Duodenal mucosa (tissue), 2 donors: Measurements from ENCODE around the gene UPK3A.

Source experiments
- H3K27ac ChIP-seq: one replicate; pipeline ENCODE4 v1.7.0; 2013; ENCODE audit warnings: low read depth, low read length
- H3K27me3 ChIP-seq, 2 donors: one replicate each; pipeline ENCODE4 v1.7.0; 2013; ENCODE audit warnings: low read length in 2 of 2, control low read depth in 1 of 2; ENCODE audit not compliant: insufficient read depth in 2 of 2, control insufficient read depth in 1 of 2
- H3K36me3 ChIP-seq, 2 donors: one replicate each; pipeline ENCODE4 v1.7.0; 2013; ENCODE audit warnings: low read length in 2 of 2, control low read depth in 1 of 2; ENCODE audit not compliant: insufficient read depth in 2 of 2, control insufficient read depth in 1 of 2
- H3K4me1 ChIP-seq, 2 donors: one replicate each; pipeline ENCODE4 v1.7.0; 2013; ENCODE audit warnings: low read length in 2 of 2, control low read depth in 1 of 2; ENCODE audit not compliant: insufficient read depth in 2 of 2, control insufficient read depth in 1 of 2
- H3K4me3 ChIP-seq, 2 donors: one replicate each; pipeline ENCODE4 v1.7.0; 2013; ENCODE audit warnings: low read length in 2 of 2, low read depth in 1 of 2
- H3K9ac ChIP-seq, 2 donors: one replicate each; pipeline ENCODE4 v1.7.0; 2013; ENCODE audit warnings: low read length in 2 of 2, low read depth in 1 of 2
- H3K9me3 ChIP-seq, 2 donors: one replicate each; pipeline ENCODE4 v1.7.0; 2013; ENCODE audit warnings: low read length in 2 of 2, control low read depth in 1 of 2; ENCODE audit not compliant: control insufficient read depth in 1 of 2

The UPK3A gene

DNA sequence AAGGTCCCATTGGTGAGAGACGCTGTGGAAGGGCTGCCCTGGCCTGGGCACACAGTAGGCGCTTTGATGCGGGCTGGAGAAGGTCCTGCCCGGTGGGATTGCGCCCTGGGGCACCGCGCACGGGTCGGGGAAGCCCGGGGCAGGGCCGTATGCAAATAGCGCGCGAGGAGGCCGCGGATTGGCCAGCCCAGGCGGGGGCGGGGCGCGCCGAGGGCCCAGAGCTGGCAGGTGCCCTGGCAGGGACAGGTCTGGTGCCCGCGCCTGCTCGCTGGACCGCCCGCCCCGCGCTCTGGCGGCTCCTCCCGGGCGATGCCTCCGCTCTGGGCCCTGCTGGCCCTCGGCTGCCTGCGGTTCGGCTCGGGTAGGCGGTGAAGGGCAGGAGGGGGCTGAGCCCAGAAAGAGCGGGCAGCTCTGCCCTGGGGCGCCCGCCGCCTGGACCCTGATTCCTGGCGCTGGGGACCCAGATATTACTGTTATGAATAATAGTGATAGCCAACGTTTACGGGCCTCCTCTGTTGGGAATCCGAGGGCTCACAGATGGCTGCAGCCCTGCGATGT lies at the start of gene UPK3A:
Gene UPK3A (plus strand): TSS at position 245 of the 558 bp plus-strand sequence. CDS start 65 bp downstream, at position 310.
- H3K4me3 ChIP-seq: peak within 1 kb of the TSS; percentile 42 to 49
- H3K27ac ChIP-seq: no peak within 1 kb of the TSS
- H3K4me1 ChIP-seq: peaks cover 6 to 8% of the 10 kb centered on the region in 2 donors
- no peaks in the 10 kb centered on the region for H3K36me3 ChIP-seq
- H3K27me3 ChIP-seq: peaks cover 0 to 4% of the 10 kb centered on the region in 2 donors
- no peaks in the 10 kb centered on the region for H3K9me3 ChIP-seq
- H3K9ac ChIP-seq: no peak within 1 kb of the TSS

DNA sequence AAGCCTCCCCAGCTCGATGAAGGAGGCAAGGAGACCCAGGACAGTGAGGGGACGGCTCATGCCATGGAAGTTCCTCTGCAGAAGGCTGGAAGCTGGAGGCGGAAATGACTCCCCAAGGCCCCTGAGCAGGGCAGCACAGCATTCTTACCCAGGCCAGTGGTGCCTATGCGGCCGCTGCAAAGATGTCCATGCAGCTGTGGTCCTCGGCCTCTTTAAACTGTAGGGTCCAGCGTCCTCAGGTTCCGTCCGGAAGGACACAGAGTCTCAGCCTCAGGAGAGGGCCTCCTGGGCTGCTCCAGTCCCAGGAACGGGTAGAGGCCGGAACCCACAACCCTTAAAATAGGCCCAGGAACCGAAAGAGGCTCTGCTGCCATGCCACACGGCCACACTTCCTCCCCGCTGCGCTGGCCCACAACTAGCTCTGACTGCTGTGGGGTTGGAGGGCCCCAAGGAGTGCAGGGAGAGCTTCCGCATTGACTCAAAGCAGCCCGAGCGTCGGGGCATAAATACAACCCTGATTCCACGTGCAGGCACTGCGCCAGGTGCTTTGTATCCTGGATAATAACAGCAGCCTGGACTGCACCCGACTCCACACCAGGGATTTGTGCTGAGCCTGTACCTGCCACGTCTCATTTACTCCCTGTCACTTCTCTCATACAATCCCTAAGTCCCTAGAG lies 49.5 kb upstream of the UPK3A start:
- Histone ChIP-seq H3K27me3 (no peaks in the 10 kb centered on the region), H3K9ac (no peak overlapping the region), H3K27ac (no peak overlapping the region), H3K4me3 (peak overlapping the region; percentile 16 to 47), H3K9me3 (no peaks in the 10 kb centered on the region), H3K36me3 (peaks cover 0 to 7% of the 10 kb centered on the region in 2 donors), H3K4me1 (peaks cover 19 to 41% of the 10 kb centered on the region in 2 donors)

DNA sequence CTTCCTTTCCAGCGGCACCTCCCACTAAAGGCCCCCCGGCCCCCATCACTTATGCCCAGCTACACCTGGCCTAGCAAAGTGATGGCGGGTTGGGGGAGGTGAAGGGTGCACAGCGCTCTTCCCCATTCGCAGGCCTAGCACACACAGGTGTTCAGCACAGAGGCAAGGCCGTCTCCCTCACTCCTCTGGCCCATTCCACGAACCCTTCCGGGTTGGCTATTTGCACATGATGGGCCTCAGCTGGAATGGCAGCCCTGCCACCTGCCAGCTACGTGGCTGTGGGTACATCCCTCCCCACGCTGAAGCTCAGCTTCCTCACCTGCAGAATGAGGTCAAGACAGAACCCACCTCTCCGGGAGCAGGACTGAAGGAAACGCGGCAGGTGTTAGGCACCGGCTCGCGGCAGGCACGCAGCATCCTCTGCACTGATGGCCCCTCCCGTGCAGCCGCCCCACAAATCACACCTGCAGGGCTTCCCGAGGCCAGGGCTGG lies 48.9 kb upstream of the UPK3A start:
- no peak overlapping the region for H3K27ac ChIP-seq
- no peak overlapping the region for H3K9ac ChIP-seq
- no peak overlapping the region for H3K4me3 ChIP-seq
- no peaks in the 10 kb centered on the region for H3K27me3 ChIP-seq
- H3K36me3 ChIP-seq: peaks cover 0 to 7% of the 10 kb centered on the region in 2 donors
- H3K4me1 ChIP-seq: peaks cover 19 to 42% of the 10 kb centered on the region in 2 donors
- H3K9me3 ChIP-seq: no peaks in the 10 kb centered on the region

DNA sequence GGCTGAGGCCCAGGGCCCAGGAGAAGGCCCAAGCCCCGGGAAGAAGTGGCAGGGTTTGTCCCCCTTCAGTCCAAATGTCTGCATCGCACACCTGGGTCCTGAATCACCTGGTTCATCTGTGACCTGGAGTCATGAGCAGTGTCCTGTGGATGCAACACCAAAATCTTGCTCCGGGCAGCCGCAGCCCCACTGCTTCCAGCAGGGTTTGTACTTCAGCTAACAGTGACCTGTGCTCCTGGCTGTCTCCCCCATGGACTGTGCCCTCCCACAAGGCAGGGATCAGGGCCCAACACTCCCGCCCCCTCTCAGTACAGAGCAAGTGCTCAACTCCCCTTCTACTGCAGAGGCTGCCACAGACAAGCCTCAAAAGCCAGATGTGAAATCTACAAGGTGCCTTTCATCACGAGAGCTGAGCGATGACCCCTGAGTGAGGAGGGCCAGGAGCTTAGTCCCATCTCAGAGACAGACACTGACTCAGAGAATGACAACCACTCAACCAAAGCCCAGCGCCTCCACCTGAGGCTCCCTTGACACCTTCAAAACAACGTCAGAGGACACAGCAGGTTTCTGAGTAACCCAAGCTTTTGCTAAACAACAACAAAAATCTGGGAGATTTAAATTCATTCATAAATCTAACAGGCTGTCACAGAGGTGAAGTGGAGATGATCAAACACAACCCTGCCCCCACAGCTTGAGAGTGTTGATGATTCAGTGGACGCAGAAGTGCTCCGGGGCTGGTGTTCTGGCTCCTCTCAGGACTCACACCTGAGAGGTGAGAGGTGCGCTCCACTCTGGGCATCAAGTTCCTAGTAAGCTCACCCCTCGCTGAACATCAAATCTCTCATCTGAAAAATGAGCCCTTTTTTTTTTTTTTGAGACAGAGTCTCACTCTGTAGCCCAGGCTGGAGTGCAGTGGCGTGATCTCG lies 47.4 kb upstream of the UPK3A start:
- Histone ChIP-seq H3K4me3 (no peak overlapping the region), H3K9ac (no peak overlapping the region), H3K36me3 (peaks cover 0 to 7% of the 10 kb centered on the region in 2 donors), H3K27me3 (no peaks in the 10 kb centered on the region), H3K4me1 (peaks cover 27 to 51% of the 10 kb centered on the region in 2 donors), H3K27ac (no peak overlapping the region), H3K9me3 (no peaks in the 10 kb centered on the region)

DNA sequence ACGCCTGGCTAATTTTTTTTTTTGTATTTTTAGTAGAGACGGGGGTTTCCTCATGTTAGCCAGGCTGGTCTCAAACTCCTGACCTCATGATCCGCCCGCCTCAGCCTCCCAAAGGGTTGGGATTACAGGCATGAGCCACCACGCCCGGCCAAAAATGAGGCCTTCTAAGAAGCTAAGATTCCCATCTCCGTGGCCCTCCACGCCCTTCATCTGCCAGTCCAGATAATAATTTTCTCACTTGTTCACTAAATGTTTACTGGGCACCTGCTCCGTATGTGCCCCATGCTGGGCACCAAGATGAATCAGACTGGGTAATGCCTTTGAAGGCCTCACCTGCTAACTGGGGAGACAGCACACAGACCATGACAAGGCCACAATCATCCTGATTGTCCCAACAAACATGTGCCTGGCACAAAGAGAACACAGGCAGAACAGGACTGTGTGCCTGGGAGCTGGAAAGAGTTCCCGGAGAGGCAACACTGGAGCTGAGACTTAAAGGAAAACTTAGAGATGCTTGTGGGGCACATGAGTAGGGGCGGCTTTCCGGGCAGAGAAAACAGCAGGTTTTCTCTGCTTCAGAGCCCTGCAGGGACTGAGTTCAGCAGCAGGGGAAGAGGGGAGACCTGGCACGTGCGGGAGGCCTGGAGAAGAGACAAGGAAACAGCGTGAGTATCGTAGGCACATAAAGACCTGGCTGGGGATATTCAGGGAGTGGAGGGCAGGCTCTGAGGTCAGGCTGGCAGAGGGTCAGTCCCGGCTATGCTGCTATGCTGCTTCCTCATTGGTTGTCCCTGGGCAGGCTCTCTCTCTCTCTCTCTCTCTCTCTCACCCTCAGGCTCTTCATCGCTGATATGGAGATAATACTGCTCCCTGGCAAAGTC lies 46.4 kb upstream of the UPK3A start:
- Histone ChIP-seq H3K36me3 (peaks cover 0 to 7% of the 10 kb centered on the region in 2 donors), H3K9ac (no peak overlapping the region)

DNA sequence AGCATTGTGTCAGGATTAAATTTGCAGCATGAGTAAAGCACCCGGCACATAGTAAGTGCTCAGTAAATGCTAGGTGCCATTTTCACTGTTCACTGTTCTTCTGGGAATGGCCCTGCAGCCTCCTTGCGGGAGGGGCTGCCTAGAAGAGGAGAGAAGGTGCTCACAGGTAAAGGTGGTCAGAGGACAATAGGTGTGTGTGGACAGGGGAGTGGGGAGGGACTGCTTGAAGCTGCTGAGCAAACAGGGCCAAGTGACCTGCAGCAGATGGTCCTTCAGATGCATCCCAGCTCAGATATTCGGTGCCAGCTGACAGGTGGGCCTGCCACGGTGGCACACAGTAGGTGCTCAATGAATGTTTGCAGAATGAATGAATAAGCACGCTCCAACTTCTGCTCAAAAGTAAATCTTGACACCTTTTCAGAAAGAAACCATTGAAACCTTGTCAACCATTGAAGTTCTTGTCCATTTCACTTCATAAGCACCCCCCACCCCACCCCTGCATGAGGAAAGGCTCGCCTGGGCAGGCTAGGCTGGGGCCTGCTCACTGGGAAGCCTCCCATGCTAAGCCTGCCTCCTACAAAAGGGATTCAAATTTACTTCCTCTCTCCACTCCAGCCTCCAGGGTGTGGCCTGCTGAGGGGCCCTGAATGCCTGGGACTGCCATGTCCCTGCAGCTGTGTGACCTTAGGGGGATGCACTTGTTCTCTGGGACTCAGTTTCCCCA lies 45.6 kb upstream of the UPK3A start:
- peak overlapping the region in 1 of 2 donors; percentile 65 for H3K9ac ChIP-seq
- H3K27ac ChIP-seq: no peak overlapping the region
- no peaks in the 10 kb centered on the region for H3K27me3 ChIP-seq
- H3K4me3 ChIP-seq: peak overlapping the region in 1 of 2 donors; percentile 76
- peaks cover 0 to 7% of the 10 kb centered on the region in 2 donors for H3K36me3 ChIP-seq
- peaks cover 33 to 50% of the 10 kb centered on the region in 2 donors for H3K4me1 ChIP-seq
- H3K9me3 ChIP-seq: no peaks in the 10 kb centered on the region

More for the DNA sequence above, 46.4 kb upstream of the UPK3A start:
- H3K9me3 ChIP-seq: no peaks in the 10 kb centered on the region
- H3K27ac ChIP-seq: no peak overlapping the region
- peaks cover 33 to 51% of the 10 kb centered on the region in 2 donors for H3K4me1 ChIP-seq
- H3K27me3 ChIP-seq: no peaks in the 10 kb centered on the region
- no peak overlapping the region for H3K4me3 ChIP-seq

DNA sequence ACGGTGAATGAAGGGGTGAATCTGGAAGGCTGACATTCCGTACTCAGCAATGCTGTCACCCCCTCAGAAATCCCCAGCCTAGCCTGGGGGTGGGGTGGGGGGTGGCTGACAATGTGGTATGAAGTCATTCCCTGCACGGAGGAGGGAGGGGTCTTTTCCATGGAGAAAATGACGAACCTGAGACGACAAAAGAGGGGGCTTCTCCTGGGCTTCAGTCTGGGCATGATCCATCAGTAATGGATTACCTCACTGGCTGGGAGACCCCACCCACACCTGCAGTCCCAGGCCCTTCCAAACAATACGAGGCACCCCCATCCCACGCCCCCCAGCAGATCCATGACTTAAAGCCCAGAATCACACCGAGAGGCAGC lies 45.1 kb upstream of the UPK3A start:
- H3K9me3 ChIP-seq: no peaks in the 10 kb centered on the region
- no peak overlapping the region for H3K27ac ChIP-seq
- H3K4me3 ChIP-seq: peak overlapping the region; percentile 76 to 78
- H3K4me1 ChIP-seq: peaks cover 33 to 44% of the 10 kb centered on the region in 2 donors
- peaks cover 0 to 7% of the 10 kb centered on the region in 2 donors for H3K36me3 ChIP-seq
- H3K27me3 ChIP-seq: no peaks in the 10 kb centered on the region
- peak overlapping the region; percentile 38 to 65 for H3K9ac ChIP-seq

DNA sequence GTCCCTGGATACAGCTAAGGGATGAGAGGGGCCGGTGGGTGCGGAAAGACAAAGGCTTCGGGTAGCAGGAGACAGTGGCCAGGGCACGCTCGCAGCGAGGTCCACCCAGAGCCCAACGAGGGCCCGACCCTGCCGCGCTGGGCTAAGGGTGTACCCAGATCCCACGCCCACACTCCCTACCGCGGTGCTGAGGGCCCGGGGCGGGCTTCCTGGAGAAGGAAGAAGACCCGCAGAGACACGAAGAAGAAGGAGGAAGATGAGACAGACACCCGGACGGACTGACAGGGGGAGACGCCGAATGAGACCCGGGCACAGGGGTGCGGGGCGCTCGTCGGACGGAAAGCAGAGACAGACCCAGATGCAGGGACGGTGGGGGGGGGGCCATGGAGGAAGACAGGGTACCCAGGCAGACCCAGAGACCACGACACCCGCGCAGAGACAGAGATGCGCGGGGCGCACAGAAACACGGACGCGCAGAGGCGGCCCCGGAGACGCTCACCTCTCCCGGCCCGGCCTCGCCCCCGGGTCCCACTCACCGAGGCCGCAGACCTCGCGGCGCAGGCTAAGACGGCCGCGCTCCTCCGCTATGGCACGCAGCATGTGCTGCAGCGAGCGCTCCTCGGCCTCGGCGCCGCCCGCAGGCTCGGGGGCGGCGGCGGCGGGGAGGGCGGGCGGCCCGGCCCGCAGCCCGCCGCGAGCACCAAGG lies 44.5 kb upstream of the UPK3A start:
- peak overlapping the region; percentile 76 to 78 for H3K4me3 ChIP-seq
- H3K27me3 ChIP-seq: no peaks in the 10 kb centered on the region
- H3K27ac ChIP-seq: no peak overlapping the region
- H3K4me1 ChIP-seq: peaks cover 39 to 40% of the 10 kb centered on the region in 2 donors
- peaks cover 0 to 7% of the 10 kb centered on the region in 2 donors for H3K36me3 ChIP-seq
- peak overlapping the region; percentile 38 to 65 for H3K9ac ChIP-seq
- H3K9me3 ChIP-seq: no peaks in the 10 kb centered on the region
